ENCODE measurements around the gene GRIK4.

The GRIK4 gene

DNA sequence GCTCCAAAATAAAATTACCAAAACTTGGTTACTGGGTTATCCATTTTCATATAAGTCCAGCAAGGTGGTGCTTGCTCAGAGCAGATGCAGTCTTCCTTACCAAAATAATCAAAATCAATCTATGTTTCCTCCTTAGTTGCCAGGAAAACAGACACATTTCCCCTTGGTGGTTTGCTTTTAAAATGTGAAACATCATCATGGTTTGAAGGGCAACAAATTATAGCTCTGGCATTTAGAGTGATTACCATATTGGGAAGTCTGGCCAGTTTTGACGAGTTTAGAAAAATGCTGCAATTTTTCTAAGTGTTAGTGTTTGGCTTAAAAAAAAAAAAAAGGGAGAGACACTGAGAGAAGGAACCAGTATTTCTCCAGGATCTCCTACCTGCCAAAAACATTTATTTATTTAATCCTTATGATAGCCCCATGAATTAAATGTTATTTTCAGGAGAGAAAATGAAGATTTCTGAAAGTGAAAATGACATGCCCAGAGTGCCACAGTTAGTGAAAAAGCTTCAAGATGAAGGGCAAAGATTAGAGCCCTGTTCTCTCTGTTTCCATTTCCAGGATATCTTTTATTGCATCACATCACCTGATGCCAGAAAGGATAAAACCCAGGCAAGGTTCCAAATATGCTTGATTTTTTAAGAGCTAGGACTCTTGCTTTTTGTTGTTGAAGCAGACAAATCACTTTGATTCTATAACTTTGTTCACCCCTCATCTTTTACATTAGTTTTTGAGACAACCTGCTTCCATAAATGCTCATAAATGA lies 482.7 kb downstream of the GRIK4 start:
- Histone ChIP-seq H3F3A (ENCODE audit: control insufficient read depth, insufficient read depth) (no peaks in the 10 kb centered on the region), H3K79me2 (ENCODE audit: control insufficient read depth, low read length) (no peaks in the 10 kb centered on the region), H3K9me2 (replicated peaks; ENCODE audit: control insufficient read depth, low read length) (no peaks in the 10 kb centered on the region), H3K4me1 (ENCODE audit: control insufficient read depth, low read length) (no peaks in the 10 kb centered on the region), H3K4me2 (ENCODE audit: low read length) (no peak overlapping the region), H3K36me3 (ENCODE audit: control insufficient read depth, low read length) (no peaks in the 10 kb centered on the region), H3K27me3 (ENCODE audit: control insufficient read depth, low read length) (peaks cover 18% of the 10 kb centered on the region; the same call in 1 of the 2 replicates), H3K4me3 (ENCODE audit: low read length) (no peak overlapping the region), H3K27ac (ENCODE audit: low read depth, low read length) (no peak overlapping the region), H3K9me3 (ENCODE audit: control insufficient read depth, insufficient read depth, low read length) (no peaks in the 10 kb centered on the region), H4K20me1 (ENCODE audit: control insufficient read depth, insufficient read depth, low read depth, low read length) (no peaks in the 10 kb centered on the region)
- TF ChIP-seq, protein P1, sequence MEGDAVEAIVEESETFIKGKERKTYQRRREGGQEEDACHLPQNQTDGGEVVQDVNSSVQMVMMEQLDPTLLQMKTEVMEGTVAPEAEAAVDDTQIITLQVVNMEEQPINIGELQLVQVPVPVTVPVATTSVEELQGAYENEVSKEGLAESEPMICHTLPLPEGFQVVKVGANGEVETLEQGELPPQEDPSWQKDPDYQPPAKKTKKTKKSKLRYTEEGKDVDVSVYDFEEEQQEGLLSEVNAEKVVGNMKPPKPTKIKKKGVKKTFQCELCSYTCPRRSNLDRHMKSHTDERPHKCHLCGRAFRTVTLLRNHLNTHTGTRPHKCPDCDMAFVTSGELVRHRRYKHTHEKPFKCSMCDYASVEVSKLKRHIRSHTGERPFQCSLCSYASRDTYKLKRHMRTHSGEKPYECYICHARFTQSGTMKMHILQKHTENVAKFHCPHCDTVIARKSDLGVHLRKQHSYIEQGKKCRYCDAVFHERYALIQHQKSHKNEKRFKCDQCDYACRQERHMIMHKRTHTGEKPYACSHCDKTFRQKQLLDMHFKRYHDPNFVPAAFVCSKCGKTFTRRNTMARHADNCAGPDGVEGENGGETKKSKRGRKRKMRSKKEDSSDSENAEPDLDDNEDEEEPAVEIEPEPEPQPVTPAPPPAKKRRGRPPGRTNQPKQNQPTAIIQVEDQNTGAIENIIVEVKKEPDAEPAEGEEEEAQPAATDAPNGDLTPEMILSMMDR (IDR thresholded peaks at IDR 0.05; ENCODE audit: low read depth, low read length, poor library complexity, severe bottlenecking) = no peak
- TF ChIP-seq EZH2phosphoT487 (IDR thresholded peaks at IDR 0.05; ENCODE audit: borderline replicate concordance, low read length) = no peak

DNA sequence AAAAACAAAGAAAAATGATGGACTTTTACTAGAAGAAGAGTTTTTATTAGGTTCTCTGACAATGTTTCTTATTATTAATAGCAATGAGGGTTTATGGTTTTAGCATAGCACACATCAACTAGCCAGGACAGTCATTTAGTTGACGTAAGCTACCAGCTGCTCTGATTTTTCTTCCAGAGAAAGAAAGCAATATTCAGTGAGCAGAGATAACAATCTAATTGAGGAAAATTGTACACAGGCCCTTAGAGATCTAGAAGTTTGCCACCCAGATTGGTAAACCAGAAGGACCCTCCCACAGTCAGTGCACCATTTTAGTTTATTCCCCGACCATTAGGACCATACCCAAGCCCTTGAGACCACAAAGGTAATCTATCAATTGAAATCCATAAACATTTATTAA lies 483.6 kb downstream of the GRIK4 start:
- no peaks in the 10 kb centered on the region for H3F3A ChIP-seq (ENCODE audit: control insufficient read depth, insufficient read depth)
- no peak overlapping the region for H3K27ac ChIP-seq (ENCODE audit: low read depth, low read length)
- no peaks in the 10 kb centered on the region for H3K9me3 ChIP-seq (ENCODE audit: control insufficient read depth, insufficient read depth, low read length)
- no peaks in the 10 kb centered on the region for H4K20me1 ChIP-seq (ENCODE audit: control insufficient read depth, insufficient read depth, low read depth, low read length)
- H3K9me2 ChIP-seq (replicated peaks; ENCODE audit: control insufficient read depth, low read length) = no peaks in the 10 kb centered on the region
- TF ChIP-seq EZH2phosphoT487 (IDR thresholded peaks at IDR 0.05; ENCODE audit: borderline replicate concordance, low read length) = no peak
- TF ChIP-seq, protein P1 (IDR thresholded peaks at IDR 0.05; ENCODE audit: low read depth, low read length, poor library complexity, severe bottlenecking) = no peak
- H3K36me3 ChIP-seq (ENCODE audit: control insufficient read depth, low read length) = no peaks in the 10 kb centered on the region
- H3K79me2 ChIP-seq (ENCODE audit: control insufficient read depth, low read length) = no peaks in the 10 kb centered on the region
- no peak overlapping the region for H3K4me3 ChIP-seq (ENCODE audit: low read length)
- no peak overlapping the region for H3K4me2 ChIP-seq (ENCODE audit: low read length)
- H3K4me1 ChIP-seq (ENCODE audit: control insufficient read depth, low read length) = no peaks in the 10 kb centered on the region
- H3K27me3 ChIP-seq (ENCODE audit: control insufficient read depth, low read length) = peaks cover 13% of the 10 kb centered on the region; the same call in 1 of the 2 replicates

DNA sequence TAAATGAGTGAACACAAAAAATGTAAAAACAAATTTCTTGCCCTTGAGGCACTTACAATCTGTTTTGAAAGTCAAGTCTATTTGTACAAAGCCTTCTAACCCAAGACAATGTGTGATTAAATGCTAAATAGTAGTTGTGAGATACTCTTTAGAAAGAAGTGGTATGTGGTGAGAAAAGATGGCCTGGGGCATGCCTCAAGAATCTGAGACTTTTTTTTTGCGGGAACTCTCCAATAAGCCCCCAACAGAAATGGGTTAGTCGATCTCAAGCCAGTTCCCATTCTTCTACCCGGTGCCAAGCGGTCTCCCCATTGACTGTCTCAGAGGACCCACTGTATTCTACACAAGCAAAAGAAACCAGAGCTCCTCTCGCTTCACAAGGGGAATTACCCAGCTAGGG lies 485.4 kb downstream of the GRIK4 start:
- no peak for TF ChIP-seq EZH2phosphoT487 (IDR thresholded peaks at IDR 0.05; ENCODE audit: borderline replicate concordance, low read length)
- TF ChIP-seq, protein P1 (IDR thresholded peaks at IDR 0.05; ENCODE audit: low read depth, low read length, poor library complexity, severe bottlenecking) = no peak
- Histone ChIP-seq H3K4me2 (ENCODE audit: low read length) (no peak overlapping the region), H3K9me2 (replicated peaks; ENCODE audit: control insufficient read depth, low read length) (no peaks in the 10 kb centered on the region), H3F3A (ENCODE audit: control insufficient read depth, insufficient read depth) (no peaks in the 10 kb centered on the region), H3K4me3 (ENCODE audit: low read length) (no peak overlapping the region), H3K4me1 (ENCODE audit: control insufficient read depth, low read length) (no peaks in the 10 kb centered on the region), H3K9me3 (ENCODE audit: control insufficient read depth, insufficient read depth, low read length) (no peaks in the 10 kb centered on the region), H3K27ac (ENCODE audit: low read depth, low read length) (no peak overlapping the region), H4K20me1 (ENCODE audit: control insufficient read depth, insufficient read depth, low read depth, low read length) (no peaks in the 10 kb centered on the region), H3K79me2 (ENCODE audit: control insufficient read depth, low read length) (no peaks in the 10 kb centered on the region), H3K27me3 (ENCODE audit: control insufficient read depth, low read length) (peaks cover 8% of the 10 kb centered on the region; the same call in 1 of the 2 replicates), H3K36me3 (ENCODE audit: control insufficient read depth, low read length) (no peaks in the 10 kb centered on the region)

All from DOHH2 (cell line).